HepG2 (cell line): ENCODE data around the gene DMAP1. TPM values are rescaled to one million over a fixed set of nuclear protein-coding genes. Genes with fewer than 3 reads are reported as not detected.

ENCODE experiments used
- HDAC2 ChIP-seq: sonication (generic); formaldehyde crosslinking; IDR thresholded peaks from 2 replicates; pipeline ENCODE4 v1.4.0; 2020; ENCODE audit warnings: missing genetic modification reagents
- HNRNPK ChIP-seq: fragments of 200-400 bp; formaldehyde crosslinking; IDR thresholded peaks from 2 replicates; pipeline ENCODE4 v1.6.1; 2018; ENCODE audit warnings: low read length, low read depth, moderate library complexity, mild to moderate bottlenecking; ENCODE audit not compliant: poor library complexity, severe bottlenecking
- IKZF4 ChIP-seq: sonication (generic); formaldehyde crosslinking; IDR thresholded peaks from 2 replicates; pipeline ENCODE4 v1.5.1; 2020; ENCODE audit warnings: borderline replicate concordance, mild to moderate bottlenecking, low read depth, missing genetic modification reagents; ENCODE audit errors: not compliant biosample characterization
- KDM2A ChIP-seq: sonication (generic); formaldehyde crosslinking; IDR thresholded peaks from 2 replicates; pipeline ENCODE4 v1.4.0; 2020; ENCODE audit warnings: low read depth, missing genetic modification reagents, borderline replicate concordance
- KDM6A ChIP-seq: IDR thresholded peaks from 2 replicates; pipeline ENCODE4 v1.6.1; 2016; ENCODE audit warnings: low read depth
- MAZ ChIP-seq, 2 experiments: sonication (generic) in 1 of 2; formaldehyde crosslinking in 1 of 2; IDR thresholded peaks; 2 replicates each; pipeline versions ENCODE4 v1.5.0 to v1.6.1; 2012 to 2020; ENCODE audit warnings: low read depth in 2 of 2, mild to moderate bottlenecking in 2 of 2, borderline replicate concordance in 1 of 2, improper control_type of control experiment in 1 of 2, low read length in 1 of 2, missing genetic modification reagents in 1 of 2, moderate library complexity in 1 of 2
- MIXL1 ChIP-seq: IDR thresholded peaks from 2 replicates; pipeline ENCODE4 v1.6.1; 2016
- RAD21 ChIP-seq: fragments of 450-650 bp; formaldehyde crosslinking; IDR thresholded peaks from 2 replicates; pipeline ENCODE4 v1.5.0; 2020; ENCODE audit warnings: mild to moderate bottlenecking
- SMC3 ChIP-seq: IDR thresholded peaks from 2 replicates; pipeline ENCODE4 v1.6.1; 2011; ENCODE audit warnings: low read length, improper control_type of control experiment
- SOX6 ChIP-seq, 2 experiments: fragments of 450-650 bp in 1 of 2; sonication (generic) in 1 of 2; formaldehyde crosslinking in 1 of 2; IDR thresholded peaks; 2 replicates each; pipeline versions ENCODE4 v1.4.0 to v1.6.1; 2017 to 2020; ENCODE audit warnings: antibody characterized with exemption in 1 of 2, mild to moderate bottlenecking in 1 of 2, missing genetic modification reagents in 1 of 2
- TAF15 ChIP-seq: fragments of 200-400 bp; formaldehyde crosslinking; IDR thresholded peaks from one replicate; pipeline ENCODE4 v1.6.1; 2018; ENCODE audit warnings: mild to moderate bottlenecking, low read depth, low read length; ENCODE audit not compliant: poor library complexity, severe bottlenecking
- ZBTB20 ChIP-seq: sonication (generic); formaldehyde crosslinking; IDR thresholded peaks from 2 replicates; pipeline ENCODE4 v1.8.1; 2023; ENCODE audit warnings: missing genetic modification reagents, low read depth, mild to moderate bottlenecking, borderline replicate concordance
- ZBTB38 ChIP-seq: sonication (generic); formaldehyde crosslinking; IDR thresholded peaks from 2 replicates; pipeline ENCODE4 v1.5.1; 2020; ENCODE audit warnings: mild to moderate bottlenecking, missing genetic modification reagents
- ZEB1 ChIP-seq: IDR thresholded peaks from 2 replicates; pipeline ENCODE4 v1.6.1; 2012; ENCODE audit warnings: mild to moderate bottlenecking, low read depth, inconsistent platforms; ENCODE audit not compliant: insufficient replicate concordance
- ZNF33B ChIP-seq: sonication (generic); formaldehyde crosslinking; IDR thresholded peaks from 2 replicates; pipeline ENCODE4 v1.5.1; 2020; ENCODE audit warnings: mild to moderate bottlenecking, missing genetic modification reagents
- ZNF468 ChIP-seq: sonication (generic); formaldehyde crosslinking; IDR thresholded peaks from 2 replicates; pipeline ENCODE4 v1.8.0; 2022; ENCODE audit warnings: mild to moderate bottlenecking, moderate library complexity, missing genetic modification reagents
- ZNF660 ChIP-seq: sonication (generic); formaldehyde crosslinking; IDR thresholded peaks from 2 replicates; pipeline ENCODE4 v1.5.1; 2020; ENCODE audit warnings: mild to moderate bottlenecking, low read depth, missing genetic modification reagents, borderline replicate concordance
- ZNF749 ChIP-seq: sonication (generic); formaldehyde crosslinking; IDR thresholded peaks from 2 replicates; pipeline ENCODE4 v1.8.0; 2022; ENCODE audit warnings: mild to moderate bottlenecking, missing genetic modification reagents, moderate library complexity, borderline replicate concordance
- polyA plus RNA-seq, 8 experiments: library from polyadenylated mRNA; depleted of rRNA in 3 of 8; stranded (reverse) in 7 of 8; unstranded in 1 of 8; fragments of >200 nt; fragmentation: Illumina TruSeq in 4 of 8; extraction: Trizol in 4 of 8; gene quantifications; 2 replicates each; pipeline versions ENCODE4 v1.2.1 to v1.2.3, GENCODE V29; 2011 to 2016; ENCODE audit warnings: low read depth in 4 of 8, missing spikeins in 1 of 8, mixed read lengths in 1 of 8; ENCODE audit not compliant: insufficient read depth in 1 of 8
- total RNA-seq, 5 experiments: library from RNA; depleted of rRNA; stranded (reverse); fragments of >200 nt; fragmentation: Illumina TruSeq; extraction: Trizol; gene quantifications; 2 replicates each; pipeline ENCODE4 v1.2.3, GENCODE V29; 2016; ENCODE audit warnings: low read depth in 1 of 5
- TF ChIP-seq, protein P1 (sequence below): sonication (generic); formaldehyde crosslinking; IDR thresholded peaks from 2 replicates; pipeline ENCODE4 v1.8.0; 2022; ENCODE audit warnings: low read depth, missing genetic modification reagents
- TF ChIP-seq, protein P2 (sequence below): sonication (generic); formaldehyde crosslinking; IDR thresholded peaks from 2 replicates; pipeline ENCODE4 v1.4.0; 2020; ENCODE audit warnings: missing genetic modification reagents
- TF ChIP-seq, protein P3 (sequence below), 2 experiments: sonication (generic) in 1 of 2; formaldehyde crosslinking in 1 of 2; IDR thresholded peaks; 2 replicates each; pipeline versions ENCODE4 v1.4.0 to v1.6.1; 2018 to 2020; ENCODE audit warnings: missing genetic modification reagents in 2 of 2, borderline replicate concordance in 1 of 2, low read depth in 1 of 2, mild to moderate bottlenecking in 1 of 2, missing biosample characterization in 1 of 2
- TF ChIP-seq, protein P4 (sequence below): IDR thresholded peaks from 2 replicates; pipeline ENCODE4 v1.6.1; 2016; ENCODE audit warnings: low read depth

Gene DMAP1
- total and polyA plus RNA-seq, 2 of the 13 experiments (the other 11 are each of a cell fraction or from before 2014, with no cell fraction given), result 17.6 to 32.7 TPM

DNA sequence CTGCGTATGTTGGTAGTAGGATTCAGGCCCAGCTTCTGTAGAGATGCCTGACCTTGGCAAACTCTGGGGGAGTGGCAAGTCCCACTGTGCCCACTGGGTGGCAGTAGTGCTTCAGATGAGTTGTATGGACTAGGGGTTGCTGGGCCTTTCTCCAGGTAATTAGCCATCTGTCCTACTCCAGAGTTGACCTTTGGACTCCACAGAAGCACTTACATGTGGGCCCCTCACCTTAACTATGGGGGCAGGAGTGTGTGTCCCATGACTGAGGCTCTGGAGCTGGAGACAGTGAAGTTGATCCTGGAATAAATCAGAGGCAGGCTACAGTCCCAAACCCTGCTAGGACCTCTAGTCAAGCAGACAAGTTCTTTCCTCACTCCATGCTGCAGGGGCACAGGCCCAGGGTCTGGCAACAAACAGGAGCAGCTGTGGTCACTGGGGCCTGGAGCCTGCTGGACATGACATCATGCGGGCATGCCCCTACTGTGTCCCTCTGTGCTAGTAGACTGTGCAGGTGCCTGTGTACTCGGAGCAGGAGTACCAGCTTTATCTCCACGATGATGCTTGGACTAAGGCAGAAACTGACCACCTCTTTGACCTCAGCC, 4.6 kb downstream of the DMAP1 start (continued):
- TF ChIP-seq, protein P1, sequence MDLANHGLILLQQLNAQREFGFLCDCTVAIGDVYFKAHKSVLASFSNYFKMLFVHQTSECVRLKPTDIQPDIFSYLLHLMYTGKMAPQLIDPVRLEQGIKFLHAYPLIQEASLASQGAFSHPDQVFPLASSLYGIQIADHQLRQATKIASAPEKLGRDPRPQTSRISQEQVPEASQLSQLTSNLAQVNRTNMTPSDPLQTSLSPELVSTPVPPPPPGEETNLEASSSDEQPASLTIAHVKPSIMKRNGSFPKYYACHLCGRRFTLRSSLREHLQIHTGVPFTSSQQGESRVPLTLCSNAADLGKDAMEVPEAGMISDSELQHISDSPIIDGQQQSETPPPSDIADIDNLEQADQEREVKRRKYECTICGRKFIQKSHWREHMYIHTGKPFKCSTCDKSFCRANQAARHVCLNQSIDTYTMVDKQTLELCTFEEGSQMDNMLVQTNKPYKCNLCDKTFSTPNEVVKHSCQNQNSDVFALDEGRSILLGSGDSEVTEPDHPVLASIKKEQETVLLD (CRISPR knock-in tag), result no peak
- no peak for TF ChIP-seq ZNF660
- TF ChIP-seq MIXL1 (CRISPR knock-in tag), result peak; percentile 72; the same call in 1 of the 2 replicates
- TF ChIP-seq SMC3, result peak; percentile 96
- TF ChIP-seq ZBTB20 (CRISPR knock-in tag), result no peak
- TF ChIP-seq, protein P2, sequence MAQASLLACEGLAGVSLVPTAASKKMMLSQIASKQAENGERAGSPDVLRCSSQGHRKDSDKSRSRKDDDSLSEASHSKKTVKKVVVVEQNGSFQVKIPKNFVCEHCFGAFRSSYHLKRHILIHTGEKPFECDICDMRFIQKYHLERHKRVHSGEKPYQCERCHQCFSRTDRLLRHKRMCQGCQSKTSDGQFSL (CRISPR knock-in tag), result no peak
- TF ChIP-seq SOX6 (IDR thresholded peaks at IDR 0.05), result no peak
- TF ChIP-seq SOX6 (CRISPR knock-in tag; IDR thresholded peaks at IDR 0.05), result peak; percentile 44; the same call in 1 of the 2 replicates
- peak; percentile 35 for TF ChIP-seq ZEB1
- no peak for TF ChIP-seq TAF15
- TF ChIP-seq KDM6A (CRISPR knock-in tag), result peak; percentile 79; the same call in 1 of the 2 replicates
- peak; percentile 96 for TF ChIP-seq RAD21
- TF ChIP-seq HDAC2 (CRISPR knock-in tag), result 0 out of 2 replicates have a peak, but pooled peaks have one; percentile 17
- TF ChIP-seq, protein P3, sequence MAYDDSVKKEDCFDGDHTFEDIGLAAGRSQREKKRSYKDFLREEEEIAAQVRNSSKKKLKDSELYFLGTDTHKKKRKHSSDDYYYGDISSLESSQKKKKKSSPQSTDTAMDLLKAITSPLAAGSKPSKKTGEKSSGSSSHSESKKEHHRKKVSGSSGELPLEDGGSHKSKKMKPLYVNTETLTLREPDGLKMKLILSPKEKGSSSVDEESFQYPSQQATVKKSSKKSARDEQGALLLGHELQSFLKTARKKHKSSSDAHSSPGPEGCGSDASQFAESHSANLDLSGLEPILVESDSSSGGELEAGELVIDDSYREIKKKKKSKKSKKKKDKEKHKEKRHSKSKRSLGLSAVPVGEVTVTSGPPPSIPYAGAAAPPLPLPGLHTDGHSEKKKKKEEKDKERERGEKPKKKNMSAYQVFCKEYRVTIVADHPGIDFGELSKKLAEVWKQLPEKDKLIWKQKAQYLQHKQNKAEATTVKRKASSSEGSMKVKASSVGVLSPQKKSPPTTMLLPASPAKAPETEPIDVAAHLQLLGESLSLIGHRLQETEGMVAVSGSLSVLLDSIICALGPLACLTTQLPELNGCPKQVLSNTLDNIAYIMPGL (CRISPR knock-in tag; IDR thresholded peaks at IDR 0.05; ENCODE audit: borderline replicate concordance in 1 of 2, low read depth in 1 of 2), result peak in 1 of 2 experiments; percentile 51; a peak in 1 of 4 replicates
- no peak for TF ChIP-seq ZNF749 (CRISPR knock-in tag)
- TF ChIP-seq MAZ (IDR thresholded peaks at IDR 0.05; ENCODE audit: borderline replicate concordance, low read depth, low read length), result no peak
- peak; percentile 35 for TF ChIP-seq MAZ (CRISPR knock-in tag; IDR thresholded peaks at IDR 0.05; ENCODE audit: low read depth)
- no peak for TF ChIP-seq KDM2A (CRISPR knock-in tag)
- no peak for TF ChIP-seq ZBTB38
- no peak for TF ChIP-seq IKZF4 (CRISPR knock-in tag)
- no peak for TF ChIP-seq ZNF33B (CRISPR knock-in tag)
- no peak for TF ChIP-seq HNRNPK
- TF ChIP-seq ZNF468 (CRISPR knock-in tag), result no peak
- TF ChIP-seq, protein P4, sequence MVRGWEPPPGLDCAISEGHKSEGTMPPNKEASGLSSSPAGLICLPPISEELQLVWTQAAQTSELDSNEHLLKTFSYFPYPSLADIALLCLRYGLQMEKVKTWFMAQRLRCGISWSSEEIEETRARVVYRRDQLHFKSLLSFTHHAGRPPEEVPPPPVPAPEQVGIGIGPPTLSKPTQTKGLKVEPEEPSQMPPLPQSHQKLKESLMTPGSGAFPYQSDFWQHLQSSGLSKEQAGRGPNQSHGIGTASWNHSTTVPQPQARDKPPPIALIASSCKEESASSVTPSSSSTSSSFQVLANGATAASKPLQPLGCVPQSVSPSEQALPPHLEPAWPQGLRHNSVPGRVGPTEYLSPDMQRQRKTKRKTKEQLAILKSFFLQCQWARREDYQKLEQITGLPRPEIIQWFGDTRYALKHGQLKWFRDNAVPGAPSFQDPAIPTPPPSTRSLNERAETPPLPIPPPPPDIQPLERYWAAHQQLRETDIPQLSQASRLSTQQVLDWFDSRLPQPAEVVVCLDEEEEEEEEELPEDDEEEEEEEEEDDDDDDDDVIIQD, result no peak
